ENCODE data around the gene FOXC1. TPM values are rescaled to one million over a fixed set of nuclear protein-coding genes. Genes with fewer than 3 reads are reported as not detected.

FOXC1 gene
- polyA plus RNA-seq, 1 experiment, result 7.8 TPM

DNA sequence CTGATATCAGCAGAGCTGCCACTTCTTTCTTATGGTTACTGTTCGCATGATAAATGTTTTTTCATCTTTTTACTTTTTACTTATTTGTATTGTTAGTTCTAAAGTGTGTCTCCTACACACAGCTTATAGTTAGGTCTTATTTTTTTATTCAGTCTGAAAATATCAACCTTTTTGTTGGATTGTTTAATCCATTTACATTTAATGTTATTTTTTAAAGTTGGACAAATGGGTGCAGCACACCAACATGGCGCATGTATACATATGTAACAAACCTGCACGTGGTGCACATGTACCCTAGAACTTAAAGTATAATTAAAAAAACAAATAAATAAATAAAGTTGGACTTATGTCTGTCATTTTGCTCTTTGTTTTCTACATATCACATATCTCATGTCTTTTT, 40.3 kb upstream of the FOXC1 start:
- Histone ChIP-seq H3K36me3 (ENCODE audit: control insufficient read depth, insufficient read depth, low read length) (no peaks in the 10 kb centered on the region), H3K27me3 (ENCODE audit: control insufficient read depth, insufficient read depth, low read length) (no peaks in the 10 kb centered on the region; the same call in 1 of the 2 replicates), H3K4me3 (ENCODE audit: low read depth, low read length) (no peak overlapping the region)
- TF ChIP-seq, protein P1, sequence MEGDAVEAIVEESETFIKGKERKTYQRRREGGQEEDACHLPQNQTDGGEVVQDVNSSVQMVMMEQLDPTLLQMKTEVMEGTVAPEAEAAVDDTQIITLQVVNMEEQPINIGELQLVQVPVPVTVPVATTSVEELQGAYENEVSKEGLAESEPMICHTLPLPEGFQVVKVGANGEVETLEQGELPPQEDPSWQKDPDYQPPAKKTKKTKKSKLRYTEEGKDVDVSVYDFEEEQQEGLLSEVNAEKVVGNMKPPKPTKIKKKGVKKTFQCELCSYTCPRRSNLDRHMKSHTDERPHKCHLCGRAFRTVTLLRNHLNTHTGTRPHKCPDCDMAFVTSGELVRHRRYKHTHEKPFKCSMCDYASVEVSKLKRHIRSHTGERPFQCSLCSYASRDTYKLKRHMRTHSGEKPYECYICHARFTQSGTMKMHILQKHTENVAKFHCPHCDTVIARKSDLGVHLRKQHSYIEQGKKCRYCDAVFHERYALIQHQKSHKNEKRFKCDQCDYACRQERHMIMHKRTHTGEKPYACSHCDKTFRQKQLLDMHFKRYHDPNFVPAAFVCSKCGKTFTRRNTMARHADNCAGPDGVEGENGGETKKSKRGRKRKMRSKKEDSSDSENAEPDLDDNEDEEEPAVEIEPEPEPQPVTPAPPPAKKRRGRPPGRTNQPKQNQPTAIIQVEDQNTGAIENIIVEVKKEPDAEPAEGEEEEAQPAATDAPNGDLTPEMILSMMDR (IDR thresholded peaks at IDR 0.05; ENCODE audit: insufficient read depth, low read depth, low read length), result no peak
- ChIA-PET POLR2A (no interaction called here), CTCF (interaction anchor here (0.6 to 1.6 kb wide), 3 partner anchors 12 to 45 kb away, joined by 3 to 4 read pairs (median 3); no protein-coding TSS in a partner anchor)
- DNase-seq (ENCODE audit: low read depth), result no peak

DNA sequence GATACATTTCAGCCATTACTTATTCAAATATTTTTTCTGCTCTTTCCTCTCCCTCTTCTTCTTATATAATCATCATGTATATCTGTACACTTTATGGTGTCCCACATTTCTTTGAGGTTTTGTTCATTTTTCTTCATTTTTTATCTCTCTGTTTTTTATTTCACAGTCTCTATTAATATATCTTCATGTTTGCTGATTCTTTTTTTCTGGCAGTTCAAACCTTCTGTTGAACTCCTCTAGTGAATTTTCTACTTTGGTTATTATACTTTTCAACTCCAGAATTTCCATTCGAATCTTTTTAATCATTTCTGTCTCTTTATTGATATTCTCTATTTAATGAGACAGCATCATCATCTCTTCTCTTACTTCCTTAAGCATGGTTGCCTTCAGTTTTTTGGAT, 38.9 kb upstream of the FOXC1 start:
- CTCF ChIA-PET, result interaction anchor here (0.6 to 1.1 kb wide), 2 partner anchors 10 to 61 kb away, joined by 3 read pairs; no protein-coding TSS in a partner anchor
- POLR2A ChIA-PET, result no interaction called here
- H3K36me3 ChIP-seq (ENCODE audit: control insufficient read depth, insufficient read depth, low read length), result no peaks in the 10 kb centered on the region
- H3K27me3 ChIP-seq (ENCODE audit: control insufficient read depth, insufficient read depth, low read length), result no peaks in the 10 kb centered on the region; the same call in 1 of the 2 replicates
- no peak for DNase-seq (ENCODE audit: low read depth)
- TF ChIP-seq, protein P1 (IDR thresholded peaks at IDR 0.05; ENCODE audit: insufficient read depth, low read depth, low read length), result no peak
- H3K4me3 ChIP-seq (ENCODE audit: low read depth, low read length), result no peak overlapping the region

DNA sequence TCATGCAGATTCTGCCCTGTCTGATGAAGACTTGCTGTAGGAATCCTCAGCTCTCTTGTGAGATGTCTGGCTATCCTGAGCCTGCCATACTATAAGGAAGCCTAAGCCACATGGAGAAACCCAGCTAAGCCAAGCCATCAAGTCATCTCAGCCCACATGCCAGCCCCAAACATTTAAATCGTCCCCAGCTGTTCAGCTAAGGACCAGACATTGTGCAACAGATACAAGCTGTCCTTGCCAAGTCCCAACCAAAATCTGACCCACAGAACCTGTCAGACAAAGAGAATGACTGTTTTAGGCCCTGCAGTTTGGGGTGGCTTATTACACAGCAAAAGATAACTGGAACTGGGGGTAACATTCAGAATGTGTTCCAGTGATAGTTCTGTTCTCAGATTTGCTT, 36.8 kb upstream of the FOXC1 start:
- Histone ChIP-seq H3K36me3 (ENCODE audit: control insufficient read depth, insufficient read depth, low read length) (no peaks in the 10 kb centered on the region), H3K27me3 (ENCODE audit: control insufficient read depth, insufficient read depth, low read length) (no peaks in the 10 kb centered on the region; the same call in 1 of the 2 replicates), H3K4me3 (ENCODE audit: low read depth, low read length) (no peak overlapping the region)
- ChIA-PET CTCF (interaction anchor here (1.2 to 1.6 kb wide), 4 partner anchors 10 to 23 kb away, joined by 3 to 6 read pairs (median 4); no protein-coding TSS in a partner anchor), POLR2A (no interaction called here)
- no peak for DNase-seq (ENCODE audit: low read depth)
- TF ChIP-seq, protein P1 (IDR thresholded peaks at IDR 0.05; ENCODE audit: insufficient read depth, low read depth, low read length), result no peak

DNA sequence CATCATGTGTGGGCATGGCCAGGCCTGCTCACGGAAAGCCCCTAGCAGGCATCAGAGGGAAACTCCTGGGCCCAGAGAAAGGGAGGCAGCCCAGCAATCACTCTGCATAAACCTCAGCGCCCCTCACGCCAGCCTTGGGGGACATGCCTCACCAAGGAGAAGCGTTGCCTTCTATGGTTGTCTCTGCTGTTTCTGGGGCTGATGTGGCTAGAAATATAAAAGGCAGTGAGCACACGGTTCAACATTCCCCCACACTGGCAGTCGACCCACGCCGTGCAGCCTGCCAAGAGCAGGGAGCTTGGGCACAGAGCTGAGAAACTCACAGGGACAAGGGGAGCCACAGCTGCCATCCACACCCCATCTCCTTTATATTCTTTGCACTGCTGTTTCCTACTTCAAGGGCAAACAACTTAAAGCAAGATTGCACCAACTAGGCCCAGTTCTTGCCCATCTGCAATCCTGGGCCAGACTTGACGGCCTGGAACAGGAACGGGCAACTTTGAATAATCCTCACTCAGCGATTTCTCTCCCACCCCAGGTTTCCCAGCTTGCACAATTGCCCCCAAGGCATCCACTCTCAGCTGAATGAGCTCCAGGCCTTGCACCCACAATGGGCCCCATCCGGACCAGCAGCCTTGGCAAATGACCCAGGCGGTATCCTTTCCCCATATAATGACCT, 35.5 kb upstream of the FOXC1 start:
- DNase-seq (ENCODE audit: low read depth), result no peak
- POLR2A ChIA-PET, result no interaction called here
- H3K36me3 ChIP-seq (ENCODE audit: control insufficient read depth, insufficient read depth, low read length), result no peaks in the 10 kb centered on the region
- H3K27me3 ChIP-seq (ENCODE audit: control insufficient read depth, insufficient read depth, low read length), result no peaks in the 10 kb centered on the region; the same call in 1 of the 2 replicates
- H3K4me3 ChIP-seq (ENCODE audit: low read depth, low read length), result no peak overlapping the region
- CTCF ChIA-PET, result interaction anchor here (0.9 to 3.5 kb wide), 4 partner anchors 13 to 875 kb away, joined by 3 to 10 read pairs (median 4); no protein-coding TSS in a partner anchor
- TF ChIP-seq, protein P1 (IDR thresholded peaks at IDR 0.05; ENCODE audit: insufficient read depth, low read depth, low read length), result no peak

DNA sequence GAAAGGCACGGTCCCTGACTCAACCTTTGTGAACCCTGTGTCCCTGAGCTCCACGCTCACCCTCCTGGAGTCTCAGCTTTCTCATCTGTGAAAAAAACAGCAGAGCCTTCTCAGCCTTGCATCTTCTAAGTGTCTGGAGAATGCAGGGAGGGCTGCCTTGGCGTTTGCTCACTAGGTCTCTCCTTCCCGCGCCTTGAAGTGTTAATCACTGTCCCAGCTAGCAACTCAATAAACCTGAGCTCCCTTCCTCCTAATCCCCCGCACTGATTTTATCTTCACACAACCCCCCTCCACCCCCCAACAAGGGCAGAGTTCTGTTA, 34.9 kb upstream of the FOXC1 start:
- POLR2A ChIA-PET, result no interaction called here
- CTCF ChIA-PET, result interaction anchor here (0.9 to 3.5 kb wide), 4 partner anchors 13 to 874 kb away, joined by 3 to 10 read pairs (median 4); no protein-coding TSS in a partner anchor
- TF ChIP-seq, protein P1 (IDR thresholded peaks at IDR 0.05; ENCODE audit: insufficient read depth, low read depth, low read length), result no peak

More for the DNA sequence above, 34.9 kb upstream of the FOXC1 start:
- DNase-seq (ENCODE audit: low read depth), result no peak
- Histone ChIP-seq H3K36me3 (ENCODE audit: control insufficient read depth, insufficient read depth, low read length) (no peaks in the 10 kb centered on the region), H3K4me3 (ENCODE audit: low read depth, low read length) (no peak overlapping the region), H3K27me3 (ENCODE audit: control insufficient read depth, insufficient read depth, low read length) (no peaks in the 10 kb centered on the region; the same call in 1 of the 2 replicates)
